NOMO-1 (cell line): Measurements from ENCODE around the gene HTRA2.

Source experiments
- DNase-seq, 2 experiments: peaks; one replicate each; lab custom pipeline; 2025; ENCODE audit not compliant: unreplicated experiment in 2 of 2; lab: John Stamatoyannopoulos, UW

Gene HTRA2

DNA sequence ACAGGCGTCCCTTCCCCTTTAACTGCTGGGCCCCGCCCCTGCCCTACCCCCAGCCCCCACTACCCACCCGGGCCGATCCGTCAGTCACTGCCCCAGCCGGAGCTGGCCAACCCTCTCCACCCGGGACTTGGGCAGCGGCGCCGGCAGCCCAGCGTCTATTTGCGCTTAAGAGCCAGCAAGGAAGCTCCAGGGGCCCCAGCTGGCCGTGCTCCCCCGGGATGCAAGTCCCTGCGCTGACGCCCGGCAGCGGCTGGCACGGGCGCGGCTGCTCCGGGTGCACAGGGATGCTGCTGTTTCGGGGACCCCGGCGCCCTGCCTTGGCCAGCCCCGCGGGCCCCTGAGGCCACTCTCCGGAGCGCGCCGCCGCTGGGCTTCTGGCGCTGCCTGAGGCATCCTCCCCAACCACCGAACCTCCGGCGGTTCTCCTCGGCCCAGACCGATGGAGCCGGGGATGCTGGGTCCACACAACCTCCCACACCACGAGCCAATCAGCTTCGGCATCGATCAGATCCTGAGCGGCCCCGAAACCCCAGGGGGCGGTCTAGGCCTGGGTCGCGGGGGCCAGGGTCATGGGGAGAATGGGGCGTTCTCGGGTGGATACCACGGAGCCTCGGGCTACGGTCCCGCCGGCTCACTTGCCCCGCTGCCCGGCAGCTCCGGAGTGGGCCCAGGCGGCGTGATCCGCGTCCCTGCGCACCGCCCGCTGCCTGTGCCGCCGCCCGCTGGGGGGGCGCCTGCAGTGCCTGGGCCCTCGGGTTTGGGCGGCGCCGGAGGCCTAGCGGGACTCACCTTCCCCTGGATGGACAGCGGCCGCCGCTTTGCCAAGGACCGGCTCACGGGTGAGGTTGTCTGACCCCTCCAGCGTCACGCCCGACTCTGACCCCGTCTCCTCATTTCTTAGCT is 15.1 kb upstream of the HTRA2 start, which contains the start of gene TLX2:
TSS of gene TLX2 (plus strand) at position 83 of the 903 bp plus-strand sequence. CDS start at position 440, 357 bp downstream.
- no peak for DNase-seq

DNA sequence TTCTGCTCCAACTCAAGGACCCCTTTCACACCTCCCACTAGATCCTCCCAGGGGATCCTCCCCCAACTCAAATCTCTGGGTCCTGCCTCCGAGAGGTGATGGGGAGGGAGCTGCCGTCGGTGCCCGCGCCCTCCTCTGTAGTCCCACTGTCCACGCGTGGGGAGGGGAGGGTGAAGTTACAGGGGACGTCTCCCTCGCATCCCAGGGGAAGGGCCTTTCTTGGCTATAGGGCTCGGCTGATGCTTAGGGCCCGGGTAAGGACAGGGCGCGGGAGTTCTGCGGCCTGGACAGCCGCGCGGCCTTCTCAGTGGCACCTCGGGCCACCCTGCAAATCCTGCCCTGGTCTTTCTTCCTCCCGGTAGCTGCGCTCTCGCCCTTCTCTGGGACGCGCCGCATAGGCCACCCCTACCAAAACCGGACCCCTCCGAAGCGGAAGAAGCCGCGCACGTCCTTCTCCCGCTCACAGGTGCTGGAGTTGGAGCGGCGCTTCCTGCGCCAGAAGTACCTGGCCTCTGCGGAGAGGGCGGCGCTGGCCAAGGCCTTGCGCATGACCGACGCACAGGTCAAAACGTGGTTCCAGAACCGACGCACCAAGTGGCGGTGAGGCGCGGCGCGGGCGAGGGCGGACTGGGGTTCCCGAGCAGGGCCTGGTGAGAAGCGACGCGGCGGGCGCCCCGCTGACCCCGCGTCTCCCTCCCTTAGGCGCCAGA is 14.3 kb upstream of the HTRA2 start:
- no peak for DNase-seq

- DNase-seq = no peak
Observed at GRCh38 chr2:74515981-74516633, 13.6 kb upstream of the HTRA2 start.

- DNase-seq = no peak
Observed at GRCh38 chr2:74516650-74517049, 13.1 kb upstream of the HTRA2 start.

DNA sequence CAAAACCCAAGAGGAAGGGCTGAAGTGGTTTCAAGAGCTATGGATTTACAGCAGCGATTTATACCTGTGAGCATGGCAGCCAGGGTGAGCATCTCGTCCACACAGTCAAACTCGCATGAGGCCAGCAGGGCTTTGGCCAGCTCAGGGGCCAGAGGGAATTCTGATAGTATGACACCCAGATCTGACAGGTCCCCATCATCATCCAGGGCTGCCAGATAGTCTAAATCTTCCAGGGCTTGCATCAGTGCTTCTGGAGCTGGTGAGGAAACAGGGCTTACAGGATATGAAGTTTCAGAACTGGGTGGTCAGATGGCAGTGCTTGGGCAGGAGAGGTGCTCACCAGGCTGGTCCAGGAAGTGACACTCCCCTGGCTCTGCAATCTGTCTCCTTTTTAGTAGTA is 7.2 kb upstream of the HTRA2 start:
- DNase-seq = no peak

GRCh38 chr2:74524005-74524404 is 5.7 kb upstream of the HTRA2 start:
- no peak for DNase-seq

DNA sequence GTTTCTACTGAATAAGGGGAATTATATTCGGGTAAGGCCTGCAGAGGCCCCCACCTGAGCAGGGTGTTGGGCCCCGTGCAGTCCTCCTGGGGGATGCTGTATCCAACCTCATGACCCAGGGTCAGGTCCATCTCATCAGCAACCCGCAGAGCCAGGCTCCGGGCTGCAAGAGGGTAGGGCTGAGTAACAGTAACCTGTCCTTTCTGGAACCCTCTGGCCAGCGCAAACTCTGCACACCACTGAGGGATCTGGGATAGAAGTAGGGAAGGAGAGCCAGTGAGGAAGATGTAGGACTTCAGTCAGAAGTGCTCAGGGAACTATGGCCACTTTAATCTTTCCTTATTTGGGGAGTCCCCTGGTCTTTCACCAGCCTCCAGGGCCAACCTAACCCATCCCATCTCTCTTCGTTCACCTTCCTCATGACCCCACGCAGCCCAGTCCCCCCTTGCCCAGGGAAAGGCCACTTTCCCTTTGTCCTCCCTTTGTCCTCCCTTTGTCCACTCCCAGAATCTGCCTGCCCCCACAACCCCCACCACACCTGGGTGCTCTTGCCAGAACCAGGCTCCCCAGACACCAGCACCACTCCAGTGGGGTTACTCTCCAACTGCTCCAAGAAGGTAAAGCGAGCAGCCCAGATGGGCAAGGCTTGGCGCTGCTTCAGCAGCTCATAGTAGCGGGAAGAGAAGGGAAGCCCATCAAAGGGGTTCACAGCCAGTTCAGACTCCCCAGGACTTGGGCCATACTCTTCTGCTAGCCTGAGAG is 4.6 kb upstream of the HTRA2 start:
- no peak for DNase-seq

DNA sequence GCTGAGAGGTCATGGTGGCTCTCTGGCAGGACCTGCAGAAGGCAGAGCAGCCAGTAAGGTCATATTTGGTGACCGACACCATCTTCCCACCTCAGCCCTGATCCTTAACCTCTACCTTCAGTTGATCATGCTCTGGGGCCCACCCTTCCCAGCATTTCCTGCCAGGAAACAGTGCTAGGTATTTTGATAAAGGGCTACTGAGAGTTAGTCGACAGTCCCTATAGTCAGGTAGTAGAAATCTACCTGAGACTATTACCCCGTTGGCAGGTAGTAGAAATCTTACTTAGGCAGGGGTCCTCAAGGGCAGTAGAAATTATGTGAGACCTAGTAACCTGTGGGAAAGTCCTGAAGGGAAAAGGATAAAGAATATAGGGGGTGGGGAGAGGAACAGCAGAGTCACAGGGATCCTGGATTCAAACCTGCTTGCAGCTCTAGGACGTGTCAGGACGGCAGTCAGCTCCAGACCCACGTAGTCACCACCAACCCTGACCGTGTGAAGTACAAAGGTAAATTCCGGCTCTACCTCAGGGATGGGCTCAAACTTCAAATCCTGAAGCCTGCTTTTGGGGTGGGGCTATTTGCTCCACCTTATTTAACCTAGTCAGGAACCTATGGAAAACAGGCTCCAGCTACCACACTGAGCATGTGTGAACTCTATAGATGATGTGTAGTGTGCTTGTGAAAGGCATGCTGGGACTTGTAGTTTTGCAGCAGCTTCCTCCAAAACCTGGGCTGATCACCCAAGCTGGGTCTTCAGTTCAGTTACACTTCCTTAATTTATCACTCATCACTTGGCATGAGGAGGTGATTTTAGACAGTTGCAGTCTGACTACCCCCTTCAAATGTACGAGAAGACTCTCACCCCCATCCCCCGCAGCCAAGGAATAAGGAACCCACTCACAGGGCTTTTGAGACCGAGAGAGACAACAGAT is 3.8 kb upstream of the HTRA2 start, which contains the start of gene DQX1:
TSS of gene DQX1 (minus strand) at position 515 of the 932 bp plus-strand sequence. CDS start at position 13, 502 bp downstream.
- peak; percentile 66 to 86 for DNase-seq

- no peak for DNase-seq
Observed at GRCh38 chr2:74526649-74527230, 3.0 kb upstream of the HTRA2 start.

- DNase-seq = no peak
Observed at GRCh38 chr2:74527741-74528140, 2.0 kb upstream of the HTRA2 start.

- DNase-seq = peak in 1 of 2 experiments; percentile 40
Observed at GRCh38 chr2:74528600-74529356, 955 bp upstream of the HTRA2 start.

GRCh38 chr2:74530239-74531187 is 780 bp downstream of the HTRA2 start:
- peak in 1 of 2 experiments; percentile 43 for DNase-seq

- no peak for DNase-seq
Observed at GRCh38 chr2:74531666-74532065, 1.9 kb downstream of the HTRA2 start.

- peak in 1 of 2 experiments; percentile 46 for DNase-seq
Observed at GRCh38 chr2:74532222-74532621, 2.5 kb downstream of the HTRA2 start.

DNA sequence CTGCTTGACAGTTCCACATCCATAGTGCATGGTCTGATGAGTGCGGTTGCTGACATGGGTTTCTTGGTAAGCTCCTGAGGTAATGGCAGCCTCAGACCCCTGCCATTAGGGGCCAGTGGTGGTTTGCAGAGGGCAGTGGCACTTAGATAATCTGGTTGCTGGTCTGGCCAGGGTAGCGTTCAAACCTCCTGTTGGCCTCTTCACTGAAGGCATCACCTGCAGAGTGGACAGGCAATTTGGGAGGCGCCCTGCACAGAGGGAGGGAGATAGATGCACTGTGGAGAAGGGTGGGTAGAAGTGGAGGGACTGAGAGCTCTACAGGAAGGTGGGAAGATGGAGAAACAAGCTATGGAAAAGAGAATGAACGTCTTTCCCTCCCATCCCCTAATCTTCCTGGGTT is 3.7 kb downstream of the HTRA2 start:
- DNase-seq = no peak

DNA sequence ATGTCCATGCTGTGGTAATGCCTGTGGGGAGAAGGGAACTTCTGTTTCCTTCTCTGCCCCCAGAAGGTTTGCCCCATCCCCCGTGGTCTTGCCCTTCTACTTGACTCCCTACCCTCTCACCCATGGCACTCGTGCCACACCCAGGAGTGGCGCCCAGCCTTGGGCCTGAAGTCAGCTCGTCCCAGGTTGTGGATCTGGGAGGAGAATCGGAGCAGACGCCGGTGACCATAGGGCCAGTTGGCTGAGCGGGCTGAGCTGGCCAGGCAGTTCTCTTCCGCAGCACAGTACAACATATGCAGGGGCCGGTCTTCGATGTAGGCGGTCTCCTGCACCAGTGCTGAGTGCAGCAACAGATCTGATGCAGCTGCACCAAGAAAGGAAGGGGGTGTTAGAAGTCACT is 4.7 kb downstream of the HTRA2 start:
- no peak for DNase-seq

DNA sequence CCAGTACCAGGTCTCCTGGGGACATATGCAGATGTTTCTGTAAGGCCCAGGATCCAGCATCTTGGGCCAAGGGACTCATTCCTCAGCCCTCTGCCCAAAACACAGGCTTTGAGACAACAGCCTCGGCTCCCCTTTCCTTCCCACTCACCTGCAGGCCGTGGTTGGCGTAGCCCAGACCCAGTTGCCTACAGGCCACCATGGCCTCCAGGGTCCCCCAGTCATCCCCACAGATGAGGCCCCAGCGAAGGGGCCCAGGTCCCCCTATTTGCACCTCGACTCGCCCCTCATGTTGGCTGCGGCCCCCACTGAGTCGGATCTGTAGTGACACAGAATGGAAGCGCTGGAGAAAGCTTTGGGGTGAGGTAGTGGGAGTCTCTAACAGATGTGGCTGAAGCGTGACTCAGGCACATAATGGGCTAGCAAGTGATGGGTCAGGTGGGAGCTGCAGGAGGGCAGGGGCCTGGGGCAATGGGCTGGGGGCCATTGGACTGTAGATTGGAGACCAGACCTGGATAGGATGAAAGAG is 5.8 kb downstream of the HTRA2 start:
- no peak for DNase-seq
